A673 (cell line): Measurements from ENCODE around the gene TNFRSF13B. TPM values are rescaled to one million over a fixed set of nuclear protein-coding genes. Genes with fewer than 3 reads are reported as not detected.
"Not testable (repeated sequence)": the region's sequence is repeated elsewhere in the genome, so short reads cannot be mapped to it uniquely, and the experiment has no call there.

Experiments
- BruUV-seq: library from RNA; stranded (reverse); fragments of 400-500 nt; replicated peaks from 2 replicates; lab custom pipeline; 2021; lab: Mats Ljungman, UMichigan
- CTCF ChIA-PET: fragments of 300-600 bp; sonication (Branson Sonifier 250); formaldehyde crosslinking; loops from one replicate; lab custom pipeline; 2022; ENCODE audit warnings: antibody characterized with exemption; lab: Charles Lee
- POLR2A ChIA-PET: fragments of 300-600 bp; sonication (Branson Sonifier 250); formaldehyde crosslinking; loops from one replicate; lab custom pipeline; 2022; ENCODE audit warnings: antibody characterized with exemption; ENCODE audit not compliant: low non-redundant PET; lab: Charles Lee
- DNase-seq: peaks from one replicate; pipeline ENCODE4 v3.0.0-alpha.2; 2015; ENCODE audit warnings: low spot score
- H3K27ac ChIP-seq: fragments of 200-600 bp; sonication (generic); 2 replicates; pipeline ENCODE4 v1.5.1; 2016; ENCODE audit warnings: mixed run types, low read depth, mild to moderate bottlenecking, mixed read lengths, antibody characterized with exemption, low read length; ENCODE audit not compliant: poor library complexity, severe bottlenecking
- H3K27me3 ChIP-seq: fragments of 200-600 bp; sonication (generic); replicated peaks from 2 replicates; pipeline ENCODE4 v1.6.1; 2017; ENCODE audit warnings: mixed run types, low read depth, mild to moderate bottlenecking, mixed read lengths, antibody characterized with exemption, low read length; ENCODE audit not compliant: insufficient read depth, poor library complexity
- H3K36me3 ChIP-seq: fragments of 200-600 bp; sonication (generic); 2 replicates; pipeline ENCODE4 v1.6.1; 2016; ENCODE audit warnings: mixed run types, mild to moderate bottlenecking, mixed read lengths, antibody characterized with exemption, low read length; ENCODE audit not compliant: insufficient read depth, poor library complexity, severe bottlenecking
- H3K4me1 ChIP-seq: fragments of 200-600 bp; sonication (generic); 2 replicates; pipeline ENCODE4 v1.6.1; 2017; ENCODE audit warnings: mixed run types, mild to moderate bottlenecking, mixed read lengths, antibody characterized with exemption, low read length; ENCODE audit not compliant: insufficient read depth, poor library complexity, severe bottlenecking
- H3K4me3 ChIP-seq: fragments of 200-600 bp; sonication (generic); 2 replicates; pipeline ENCODE4 v1.5.1; 2016; ENCODE audit warnings: low read depth, mixed run types, mild to moderate bottlenecking, mixed read lengths, low read length; ENCODE audit not compliant: poor library complexity, severe bottlenecking
- H3K9me3 ChIP-seq: fragments of 200-600 bp; sonication (generic); 2 replicates; pipeline ENCODE4 v1.6.1; 2016; ENCODE audit warnings: mixed run types, low read depth, mild to moderate bottlenecking, mixed read lengths, antibody characterized with exemption, low read length; ENCODE audit not compliant: poor library complexity, severe bottlenecking
- EZH2 ChIP-seq: fragments of 200-600 bp; sonication (generic); IDR thresholded peaks from 2 replicates; pipeline ENCODE4 v1.6.1; 2017; ENCODE audit warnings: borderline replicate concordance, low read depth, mild to moderate bottlenecking, mixed read lengths, antibody characterized with exemption, low read length; ENCODE audit not compliant: poor library complexity, severe bottlenecking
- intact Hi-C: fragments of 100-400 bp; cut with micrococcal nuclease; formaldehyde crosslinking; loops from one replicate; pipeline ENCODE4 v1.10.0; 2022; ENCODE audit not compliant: unreplicated experiment
- total RNA-seq: library from RNA; stranded (reverse); gene quantifications from 2 replicates; pipeline ENCODE4 v1.2.3, GENCODE V29; 2021
- TF ChIP-seq, protein P1 (sequence below): fragments of 300-800, 200-600 bp; sonication (generic); conservative IDR thresholded peaks from 2 replicates; pipeline ENCODE4 v1.5.1; 2017; ENCODE audit warnings: low read depth, mild to moderate bottlenecking, antibody characterized with exemption, low read length, moderate library complexity, mixed read lengths

Gene TNFRSF13B
- total RNA-seq, 1 experiment from 2014 or later: not detected

DNA sequence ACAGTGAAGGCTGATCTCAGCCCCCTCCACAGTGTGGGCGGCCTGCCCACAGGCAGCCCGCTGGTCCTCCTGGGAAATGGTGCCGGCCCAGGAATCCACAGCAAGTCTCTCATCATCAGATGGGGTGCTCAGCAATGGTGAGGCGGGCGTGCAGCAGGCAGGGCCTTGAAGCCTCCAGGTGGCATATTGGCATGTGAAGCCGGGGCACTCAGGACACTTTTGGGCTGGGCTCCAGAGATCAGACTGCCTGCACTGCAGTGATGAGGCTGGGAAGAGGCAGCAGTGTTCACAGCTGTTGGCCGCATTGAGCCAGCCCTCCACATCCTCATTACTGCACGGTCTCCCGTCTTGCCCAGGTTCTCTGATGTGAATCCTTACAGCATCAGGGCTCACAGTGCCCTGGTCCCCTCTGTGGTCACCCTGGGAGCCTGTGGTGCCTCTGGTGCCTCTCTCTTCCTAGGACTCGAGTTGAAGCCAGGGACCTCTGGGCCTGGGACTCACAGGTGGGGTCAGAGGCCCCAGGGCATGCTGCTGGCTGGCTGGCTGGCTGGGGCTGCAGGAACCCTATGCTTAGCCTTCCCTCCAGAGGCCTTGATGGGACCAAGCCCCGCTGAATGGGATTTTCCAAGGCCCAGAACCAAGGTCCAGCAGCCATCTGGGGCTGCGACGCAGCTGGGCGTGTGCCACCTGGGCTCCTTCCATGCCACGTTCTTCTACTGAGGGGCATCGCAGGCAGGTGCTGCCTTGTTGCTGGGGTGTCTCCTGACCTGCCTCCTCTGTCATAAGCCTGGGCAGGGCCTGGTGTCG, 48.6 kb downstream of the TNFRSF13B start:
- no peaks in the 10 kb centered on the region for H3K27me3 ChIP-seq
- no peak overlapping the region for H3K27ac ChIP-seq
- no peak for DNase-seq
- ChIA-PET CTCF (no interaction called here), POLR2A (no interaction called here)
- H3K4me3 ChIP-seq: no peak overlapping the region
- intact Hi-C loops: loop anchor here (2.0 kb wide), 1 partner anchor 68 kb away; no protein-coding TSS in a partner anchor
- TF ChIP-seq EZH2: no peak
- TF ChIP-seq, protein P1, sequence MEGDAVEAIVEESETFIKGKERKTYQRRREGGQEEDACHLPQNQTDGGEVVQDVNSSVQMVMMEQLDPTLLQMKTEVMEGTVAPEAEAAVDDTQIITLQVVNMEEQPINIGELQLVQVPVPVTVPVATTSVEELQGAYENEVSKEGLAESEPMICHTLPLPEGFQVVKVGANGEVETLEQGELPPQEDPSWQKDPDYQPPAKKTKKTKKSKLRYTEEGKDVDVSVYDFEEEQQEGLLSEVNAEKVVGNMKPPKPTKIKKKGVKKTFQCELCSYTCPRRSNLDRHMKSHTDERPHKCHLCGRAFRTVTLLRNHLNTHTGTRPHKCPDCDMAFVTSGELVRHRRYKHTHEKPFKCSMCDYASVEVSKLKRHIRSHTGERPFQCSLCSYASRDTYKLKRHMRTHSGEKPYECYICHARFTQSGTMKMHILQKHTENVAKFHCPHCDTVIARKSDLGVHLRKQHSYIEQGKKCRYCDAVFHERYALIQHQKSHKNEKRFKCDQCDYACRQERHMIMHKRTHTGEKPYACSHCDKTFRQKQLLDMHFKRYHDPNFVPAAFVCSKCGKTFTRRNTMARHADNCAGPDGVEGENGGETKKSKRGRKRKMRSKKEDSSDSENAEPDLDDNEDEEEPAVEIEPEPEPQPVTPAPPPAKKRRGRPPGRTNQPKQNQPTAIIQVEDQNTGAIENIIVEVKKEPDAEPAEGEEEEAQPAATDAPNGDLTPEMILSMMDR: no peak
- BruUV-seq: no TSS peak
- H3K4me1 ChIP-seq: no peaks in the 10 kb centered on the region
- no peaks in the 10 kb centered on the region for H3K36me3 ChIP-seq
- no peaks in the 10 kb centered on the region for H3K9me3 ChIP-seq

DNA sequence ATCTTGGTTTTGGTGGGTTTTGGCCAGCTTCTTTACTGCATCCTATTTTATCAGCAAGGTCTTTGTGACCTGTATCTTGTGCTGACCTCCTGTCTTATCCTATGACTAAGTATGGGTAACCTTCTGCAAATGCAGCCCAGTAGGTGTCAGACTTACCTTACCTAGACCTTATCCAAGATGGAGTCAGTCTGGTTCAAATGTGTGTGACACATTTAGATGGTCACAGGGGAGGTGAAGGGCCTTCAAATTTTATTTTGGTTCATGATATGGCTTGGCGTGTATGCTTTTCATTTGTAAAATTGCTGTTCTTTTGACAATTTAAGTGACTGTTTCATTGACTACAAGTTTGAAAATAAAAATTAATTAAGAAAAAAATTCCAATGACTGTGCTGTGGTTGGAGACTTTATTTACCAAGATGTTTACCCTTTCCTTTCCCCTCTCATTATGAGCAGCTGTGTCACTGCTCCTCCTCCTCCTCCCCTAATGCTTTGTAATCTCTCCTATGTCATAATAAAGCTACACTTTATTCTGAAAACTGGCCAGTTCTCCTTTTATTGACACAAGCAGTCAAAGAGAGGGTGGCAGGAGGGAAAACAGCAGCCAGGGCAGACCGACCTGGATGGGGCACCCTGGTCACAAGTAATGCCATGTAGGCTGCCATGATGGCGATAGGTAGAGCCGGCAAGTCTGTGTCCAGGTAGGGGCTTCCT, 49.4 kb downstream of the TNFRSF13B start:
- DNase-seq: no peak
- Histone ChIP-seq H3K27ac (no peak overlapping the region), H3K4me3 (no peak overlapping the region), H3K36me3 (no peaks in the 10 kb centered on the region), H3K27me3 (no peaks in the 10 kb centered on the region), H3K9me3 (no peaks in the 10 kb centered on the region), H3K4me1 (no peaks in the 10 kb centered on the region)
- ChIA-PET CTCF (no interaction called here), POLR2A (no interaction called here)
- no peak for TF ChIP-seq EZH2
- TF ChIP-seq, protein P1: no peak
- intact Hi-C loops: loop anchor here (2.0 kb wide), 1 partner anchor 68 kb away; no protein-coding TSS in a partner anchor
- BruUV-seq: no TSS peak

DNA sequence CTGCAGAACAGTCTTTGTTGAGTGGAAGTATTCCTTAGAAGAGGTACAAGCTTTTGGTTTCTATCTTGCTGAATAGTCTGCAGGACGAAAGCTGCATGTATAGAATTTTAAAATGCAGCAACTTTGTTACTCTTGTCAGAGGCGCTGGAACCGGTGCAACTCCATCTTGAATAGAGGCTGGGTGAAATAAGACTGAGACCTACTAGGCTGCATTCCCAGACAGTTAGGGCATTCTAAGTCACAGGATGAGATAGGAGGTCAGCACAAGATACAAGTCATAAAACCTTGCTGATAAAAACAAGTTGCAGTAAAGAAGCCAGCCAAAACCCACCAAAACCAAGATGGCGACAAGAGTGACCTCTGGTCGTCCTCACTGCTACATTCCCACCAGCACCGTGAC, 50.5 kb downstream of the TNFRSF13B start:
- H3K36me3 ChIP-seq, intact Hi-C loops, H3K27ac ChIP-seq, POLR2A ChIA-PET, BruUV-seq, H3K4me1 ChIP-seq, H3K9me3 ChIP-seq, CTCF ChIA-PET, H3K27me3 ChIP-seq, DNase-seq, H3K4me3 ChIP-seq: not testable (repeated sequence)
